Suprapubic skin (tissue), 4 donors: Measurements from ENCODE around the gene DNPH1. TPM values are rescaled to one million over a fixed set of nuclear protein-coding genes. Genes with fewer than 3 reads are reported as not detected.
A peak's percentile ranks its signal among the peaks of the same experiment; 100 is the strongest.

ENCODE experiments used
- DNase-seq, 2 donors: peaks; one replicate each; pipeline ENCODE4 v3.0.0-alpha.2; 2019; ENCODE audit warnings: low spot score in 2 of 2
- H3K27ac ChIP-seq: fragments of 200-600 bp; sonication (generic); one replicate; pipeline ENCODE4 v1.5.1; 2019
- H3K27me3 ChIP-seq: fragments of 200-600 bp; sonication (generic); one replicate; pipeline ENCODE4 v1.5.1; 2019
- H3K36me3 ChIP-seq: fragments of 200-600 bp; sonication (generic); one replicate; pipeline ENCODE4 v1.5.1; 2019
- H3K4me1 ChIP-seq: fragments of 200-600 bp; sonication (generic); one replicate; pipeline ENCODE4 v1.5.1; 2019
- H3K4me3 ChIP-seq: fragments of 200-600 bp; sonication (generic); one replicate; pipeline ENCODE4 v1.5.1; 2019; ENCODE audit warnings: mild to moderate bottlenecking
- H3K9me3 ChIP-seq: fragments of 200-600 bp; sonication (generic); one replicate; pipeline ENCODE4 v1.5.1; 2019
- EP300 ChIP-seq: sonication (generic); formaldehyde crosslinking; IDR thresholded peaks from one replicate; pipeline ENCODE4 v1.6.1; 2017; ENCODE audit warnings: antibody characterized with exemption
- POLR2A ChIP-seq, 2 donors: fragments of 450-650 bp; IDR thresholded peaks; one replicate each; pipeline ENCODE4 v1.6.1; 2017; ENCODE audit warnings: antibody characterized with exemption in 2 of 2, mild to moderate bottlenecking in 2 of 2, moderate library complexity in 2 of 2
- POLR2AphosphoS5 ChIP-seq, 3 donors: sonication (generic); formaldehyde crosslinking; IDR thresholded peaks; one replicate each; pipeline ENCODE4 v1.6.1; 2017; ENCODE audit warnings: antibody characterized with exemption in 3 of 3
- WGBS: methylation state at CpG from one replicate; pipeline ENCODE4 v1.1.5; 2018; 5-methylcytosine and 5-hydroxymethylcytosine counted together
- total RNA-seq, 4 donors: library from RNA; depleted of rRNA; stranded (reverse); fragments of >200 nt; gene quantifications; one replicate each; pipeline ENCODE4 v1.1.0, GENCODE V29; 2016
- TF ChIP-seq, protein P1 (sequence below), 2 donors: fragments of 200-600 bp in 1 of 2; fragments of 450-650 bp in 1 of 2; sonication (generic) in 1 of 2; IDR thresholded peaks; one replicate each; pipeline ENCODE4 v1.5.1; 2016 to 2019; ENCODE audit warnings: antibody characterized with exemption in 2 of 2, mild to moderate bottlenecking in 1 of 2, moderate library complexity in 1 of 2

Gene DNPH1
- total RNA-seq, 4 donors from 2014 or later = 21.9 to 88.4 (median 74.4) TPM

DNA sequence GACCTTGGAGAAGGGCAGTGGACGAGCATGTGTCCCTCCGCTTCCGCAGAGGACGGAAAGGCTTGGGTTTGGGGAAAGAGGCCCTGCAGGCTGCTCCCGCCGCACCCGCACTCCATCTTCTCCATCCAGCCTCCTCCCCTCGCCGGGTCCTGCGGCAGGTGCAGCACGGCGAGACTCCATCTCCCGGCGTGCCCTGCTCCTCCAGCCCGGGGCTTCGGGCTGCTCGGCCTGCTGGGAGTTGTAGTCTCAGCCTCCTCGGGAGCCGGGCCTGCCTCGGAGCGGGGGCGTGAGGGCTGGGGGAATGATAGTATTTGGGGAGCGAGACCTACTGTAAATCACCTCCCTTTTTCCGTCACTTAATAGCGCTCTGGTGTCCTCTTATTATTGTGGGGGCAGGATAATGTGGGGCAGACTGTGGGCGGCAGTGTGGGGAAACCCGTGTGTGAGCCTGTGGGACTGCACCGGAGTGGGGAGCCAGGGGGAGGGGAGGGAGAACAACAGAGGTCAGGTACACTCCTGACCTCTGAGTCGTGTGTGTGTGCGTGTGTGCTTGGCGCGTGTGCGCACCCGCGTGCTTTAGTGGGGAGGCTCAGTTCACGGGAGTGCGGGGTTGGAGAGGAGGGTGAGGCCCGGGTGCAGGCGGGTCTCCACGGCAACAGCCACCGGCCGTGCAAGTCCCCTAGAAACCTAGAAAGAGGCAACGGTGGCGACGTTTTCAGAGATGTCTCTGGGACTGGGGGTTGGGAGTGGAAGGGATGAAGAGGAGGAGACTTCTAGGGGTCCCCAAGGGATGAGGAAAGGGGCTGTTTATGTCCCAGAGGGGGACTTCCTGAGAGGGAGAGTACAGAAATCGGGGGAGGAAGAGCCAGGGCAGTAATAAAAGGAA lies 18.1 kb upstream of the DNPH1 start:
- DNase-seq = no peak
- 4% methylated on average over 38 of the region's 46 CpGs for WGBS

DNA sequence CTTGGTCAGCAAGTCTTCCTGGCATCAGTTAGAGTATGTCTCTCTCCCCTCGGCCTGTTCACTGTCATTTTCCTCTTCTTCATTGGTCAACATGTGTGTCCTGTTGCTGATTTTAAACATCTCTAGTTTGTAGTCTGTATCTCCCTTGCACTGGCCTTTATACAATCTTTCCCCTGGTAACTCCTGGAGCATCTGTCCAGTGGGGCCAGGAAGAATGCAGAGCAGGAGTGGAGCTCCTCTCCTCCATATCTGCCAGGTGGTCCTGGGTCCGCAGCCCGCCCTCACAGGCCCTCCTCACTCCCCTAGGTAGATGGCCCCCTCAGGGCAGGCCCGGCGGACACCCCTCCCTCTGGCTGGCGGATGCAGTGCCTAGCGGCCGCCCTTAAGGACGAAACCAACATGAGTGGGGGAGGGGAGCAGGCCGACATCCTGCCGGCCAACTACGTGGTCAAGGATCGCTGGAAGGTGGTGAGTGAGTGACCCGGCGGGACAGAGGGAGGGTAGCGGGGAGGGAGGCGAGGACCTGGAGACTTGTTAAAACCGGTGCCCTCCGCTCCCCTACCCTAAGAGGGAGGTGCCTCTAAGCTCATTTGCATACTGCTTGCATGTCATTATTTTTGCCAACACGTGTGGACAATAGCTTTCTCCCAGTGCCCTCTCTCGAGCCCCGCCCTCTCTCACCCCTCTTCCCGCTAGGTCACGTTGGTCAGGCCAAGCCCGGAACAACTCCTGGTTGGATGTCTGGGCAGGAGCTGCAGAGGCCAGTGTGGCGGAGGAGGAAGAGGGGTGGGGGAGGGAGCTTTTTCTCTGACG lies 17.2 kb upstream of the DNPH1 start:
- Histone ChIP-seq H3K4me1 (peaks cover 20% of the 10 kb centered on the region), H3K4me3 (peak overlapping the region; percentile 48), H3K27me3 (peaks cover 77% of the 10 kb centered on the region), H3K36me3 (no peaks in the 10 kb centered on the region), H3K27ac (no peak overlapping the region), H3K9me3 (no peaks in the 10 kb centered on the region)
- TF ChIP-seq, protein P1, sequence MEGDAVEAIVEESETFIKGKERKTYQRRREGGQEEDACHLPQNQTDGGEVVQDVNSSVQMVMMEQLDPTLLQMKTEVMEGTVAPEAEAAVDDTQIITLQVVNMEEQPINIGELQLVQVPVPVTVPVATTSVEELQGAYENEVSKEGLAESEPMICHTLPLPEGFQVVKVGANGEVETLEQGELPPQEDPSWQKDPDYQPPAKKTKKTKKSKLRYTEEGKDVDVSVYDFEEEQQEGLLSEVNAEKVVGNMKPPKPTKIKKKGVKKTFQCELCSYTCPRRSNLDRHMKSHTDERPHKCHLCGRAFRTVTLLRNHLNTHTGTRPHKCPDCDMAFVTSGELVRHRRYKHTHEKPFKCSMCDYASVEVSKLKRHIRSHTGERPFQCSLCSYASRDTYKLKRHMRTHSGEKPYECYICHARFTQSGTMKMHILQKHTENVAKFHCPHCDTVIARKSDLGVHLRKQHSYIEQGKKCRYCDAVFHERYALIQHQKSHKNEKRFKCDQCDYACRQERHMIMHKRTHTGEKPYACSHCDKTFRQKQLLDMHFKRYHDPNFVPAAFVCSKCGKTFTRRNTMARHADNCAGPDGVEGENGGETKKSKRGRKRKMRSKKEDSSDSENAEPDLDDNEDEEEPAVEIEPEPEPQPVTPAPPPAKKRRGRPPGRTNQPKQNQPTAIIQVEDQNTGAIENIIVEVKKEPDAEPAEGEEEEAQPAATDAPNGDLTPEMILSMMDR (IDR thresholded peaks at IDR 0.05) = no peak
- TF ChIP-seq EP300 (no peak), POLR2AphosphoS5 (IDR thresholded peaks at IDR 0.05) (no peak), POLR2A (IDR thresholded peaks at IDR 0.05) (no peak)
- no peak for DNase-seq
- WGBS = 22% methylated on average over 23 of the region's 27 CpGs

More for the DNA sequence above, 18.1 kb upstream of the DNPH1 start:
- peaks cover 22% of the 10 kb centered on the region for H3K4me1 ChIP-seq
- H3K36me3 ChIP-seq = no peaks in the 10 kb centered on the region
- H3K27ac ChIP-seq = no peak overlapping the region
- peak overlapping the region; percentile 48 for H3K4me3 ChIP-seq
- TF ChIP-seq, protein P1 (IDR thresholded peaks at IDR 0.05) = no peak
- no peak for TF ChIP-seq POLR2AphosphoS5 (IDR thresholded peaks at IDR 0.05)
- no peak for TF ChIP-seq POLR2A (IDR thresholded peaks at IDR 0.05)
- TF ChIP-seq EP300 = no peak
- peaks cover 77% of the 10 kb centered on the region for H3K27me3 ChIP-seq
- H3K9me3 ChIP-seq = no peaks in the 10 kb centered on the region

DNA sequence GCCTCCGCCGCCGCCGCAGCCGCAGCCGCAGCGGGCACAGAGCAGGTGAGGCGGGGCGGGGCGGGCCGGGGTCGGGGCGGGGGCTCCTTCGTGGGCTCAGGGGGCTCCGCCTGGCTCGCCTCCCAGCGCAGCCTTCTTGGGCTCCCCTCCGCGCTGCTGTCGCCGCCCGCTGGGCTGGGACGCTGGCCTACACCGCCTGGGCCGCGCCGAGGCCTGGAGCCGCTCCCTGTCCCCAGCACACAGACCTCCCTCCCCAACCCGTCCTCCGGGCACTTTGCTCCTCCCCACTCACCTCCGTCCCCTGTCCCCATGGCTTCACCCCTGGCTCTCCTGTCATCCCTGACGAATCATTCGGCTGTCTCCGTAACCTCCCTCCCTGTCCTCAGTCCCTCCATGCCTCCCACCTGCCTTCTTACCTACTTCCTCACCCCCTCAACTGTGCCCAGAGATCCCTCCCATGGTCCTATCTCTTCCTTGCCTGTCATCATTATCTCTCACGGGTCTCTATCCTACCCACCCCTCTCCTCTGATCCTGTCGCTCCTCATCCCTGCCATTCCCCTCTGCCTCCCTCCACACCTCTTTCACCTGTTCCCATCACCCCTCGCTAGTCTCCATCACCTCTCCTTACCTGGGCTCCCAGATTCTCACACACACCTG lies 14.5 kb upstream of the DNPH1 start:
- no peaks in the 10 kb centered on the region for H3K9me3 ChIP-seq
- H3K27ac ChIP-seq = no peak overlapping the region
- H3K36me3 ChIP-seq = no peaks in the 10 kb centered on the region
- H3K4me1 ChIP-seq = peaks cover 14% of the 10 kb centered on the region
- TF ChIP-seq POLR2AphosphoS5 (IDR thresholded peaks at IDR 0.05) = no peak
- no peak overlapping the region for H3K4me3 ChIP-seq
- no peak for DNase-seq
- peaks cover 80% of the 10 kb centered on the region for H3K27me3 ChIP-seq
- WGBS = 31% methylated on average over 24 of the region's 37 CpGs

DNA sequence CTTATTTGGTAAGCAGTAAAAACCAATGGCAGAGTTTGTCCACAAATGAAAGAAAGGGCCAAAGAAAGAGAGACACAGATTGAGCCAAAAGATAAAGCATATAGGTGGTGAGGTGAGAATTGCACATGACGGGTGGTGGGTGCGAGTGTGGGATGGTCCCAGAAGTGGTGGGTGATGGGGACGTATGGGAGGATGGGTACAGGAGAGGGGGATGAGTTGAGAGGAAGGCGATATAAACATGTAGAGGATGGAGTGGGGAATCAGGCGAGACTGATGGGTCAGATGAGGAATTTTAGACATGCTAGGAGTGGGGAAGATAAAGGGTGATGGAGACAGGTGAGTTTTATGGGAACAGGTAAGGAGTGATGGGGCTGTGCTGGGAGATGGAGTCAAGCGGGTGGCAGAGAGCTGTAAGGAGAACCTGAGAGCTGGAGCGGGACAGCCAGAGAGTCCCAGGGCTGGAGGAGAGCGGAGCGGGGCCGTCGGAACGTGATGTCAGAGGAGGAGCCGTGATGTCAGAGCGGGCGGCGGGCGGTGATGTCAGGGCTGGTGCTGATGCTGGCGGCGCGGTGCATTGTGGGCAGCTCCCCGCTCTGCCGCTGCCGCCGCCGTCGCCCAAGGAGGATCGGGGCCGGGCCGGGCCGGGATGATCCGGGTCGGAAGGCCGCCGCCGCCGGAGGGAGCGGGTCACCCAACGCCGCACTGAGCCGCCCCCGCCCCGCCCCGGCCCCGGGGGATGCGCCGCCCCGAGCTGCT lies 13.8 kb upstream of the DNPH1 start, which contains the start of gene TTBK1:
Gene TTBK1, plus strand, starts transcription at position 574 of the 756 bp plus-strand sequence. CDS start 3,180 bp downstream, outside the sequence.
- TF ChIP-seq POLR2A (IDR thresholded peaks at IDR 0.05) = no peak
- TF ChIP-seq, protein P1 (IDR thresholded peaks at IDR 0.05) = no peak
- no peak for TF ChIP-seq POLR2AphosphoS5 (IDR thresholded peaks at IDR 0.05)
- no peak for TF ChIP-seq EP300
- peaks cover 14% of the 10 kb centered on the region for H3K4me1 ChIP-seq
- H3K27me3 ChIP-seq = peaks cover 80% of the 10 kb centered on the region
- H3K4me3 ChIP-seq = no peak within 1 kb of the TSS
- H3K27ac ChIP-seq = no peak within 1 kb of the TSS
- H3K9me3 ChIP-seq = no peaks in the 10 kb centered on the region
- WGBS = 17% methylated on average over 19 of the region's 47 CpGs
- H3K36me3 ChIP-seq = no peaks in the 10 kb centered on the region
- no peak for DNase-seq

DNA sequence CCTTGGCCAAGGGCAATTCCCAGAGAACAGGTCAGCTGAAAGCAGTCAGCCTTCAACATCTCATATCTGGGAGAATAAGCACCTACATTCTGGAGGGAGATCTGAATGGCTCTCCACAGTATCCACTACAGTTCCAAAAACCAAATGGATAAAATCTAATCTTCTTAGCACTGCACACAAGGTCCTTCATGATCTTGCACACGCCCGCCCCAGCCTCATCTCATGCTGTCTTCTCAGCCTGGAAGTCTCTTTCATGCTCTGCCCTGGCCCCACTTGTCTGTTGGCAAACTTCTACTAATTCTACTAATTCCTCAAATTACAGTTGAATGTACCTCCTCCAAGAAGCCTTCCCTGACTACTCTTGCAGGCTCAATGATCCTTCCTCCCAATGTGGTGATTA lies 12.2 kb upstream of the DNPH1 start:
- Histone ChIP-seq H3K4me1 (no peaks in the 10 kb centered on the region), H3K9me3 (no peaks in the 10 kb centered on the region), H3K4me3 (no peak overlapping the region), H3K27ac (no peak overlapping the region), H3K36me3 (no peaks in the 10 kb centered on the region), H3K27me3 (peaks cover 67% of the 10 kb centered on the region)
- no peak for TF ChIP-seq POLR2A (IDR thresholded peaks at IDR 0.05)
- TF ChIP-seq, protein P1 (IDR thresholded peaks at IDR 0.05) = no peak
- no peak for TF ChIP-seq EP300
- TF ChIP-seq POLR2AphosphoS5 (IDR thresholded peaks at IDR 0.05) = no peak
- 88% methylated on average over 2 of the region's 2 CpGs for WGBS
- no peak for DNase-seq
